SK-N-MC (cell line): ENCODE data around the gene GFY.
A peak's percentile ranks its signal among the peaks of the same experiment; 100 is the strongest.

Source experiments
- EZH2 ChIP-seq: fragments of 200-600 bp; sonication (generic); IDR thresholded peaks from one replicate; pipeline ENCODE4 v1.6.1; 2017; ENCODE audit warnings: antibody characterized with exemption
- FOXP2 ChIP-seq: optimal IDR thresholded peaks from 2 replicates; pipeline ENCODE3; 2011; ENCODE audit warnings: mild to moderate bottlenecking, moderate library complexity; ENCODE audit not compliant: insufficient read depth; ENCODE audit errors: extremely low read length, control extremely low read depth
- POLR2AphosphoS5 ChIP-seq: IDR thresholded peaks from 2 replicates; pipeline ENCODE4 v1.6.1; 2012; ENCODE audit warnings: mild to moderate bottlenecking, low read depth, low read length, borderline replicate concordance

- TF ChIP-seq EZH2 (no peak), POLR2AphosphoS5 (peak; percentile 64; the same call in 1 of the 2 replicates), FOXP2 (no peak)
Measured at GRCh38 chr19:49411681-49412326, 13.4 kb upstream of the GFY start.
